ENCODE data around the gene IQSEC1. TPM values are rescaled to one million over a fixed set of nuclear protein-coding genes. Genes with fewer than 3 reads are reported as not detected.

The IQSEC1 gene
- total RNA-seq, 1 donor from 2014 or later, result 211 TPM

DNA sequence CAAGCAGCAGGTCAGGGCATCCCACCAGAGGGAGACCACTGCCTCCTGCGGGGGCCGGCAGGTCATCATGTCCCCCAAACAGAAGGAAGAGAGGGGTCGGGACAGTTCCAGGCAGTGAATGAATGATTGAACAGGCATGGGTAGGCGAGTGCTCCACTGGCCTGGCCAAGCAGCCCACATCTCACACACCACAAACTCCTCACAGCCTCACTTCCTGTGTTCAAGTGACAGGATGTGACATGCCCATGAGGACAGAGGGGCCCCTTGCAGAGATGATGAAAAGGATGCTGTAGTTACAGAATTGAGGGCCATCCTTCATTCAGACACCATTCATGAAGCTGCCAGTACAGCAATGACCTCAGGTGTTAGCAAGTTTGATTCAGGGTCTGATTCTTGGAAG lies 3.7 kb downstream of the IQSEC1 start:
- no peaks in the 10 kb centered on the region for H3K36me3 Mint-ChIP-seq (ENCODE audit: unreplicated experiment)
- no peak overlapping the region for H3K27ac Mint-ChIP-seq (ENCODE audit: unreplicated experiment)
- H3K9me3 Mint-ChIP-seq (ENCODE audit: unreplicated experiment), result peaks cover 12% of the 10 kb centered on the region
- H3K4me1 Mint-ChIP-seq (ENCODE audit: low read depth, unreplicated experiment), result peaks cover 24% of the 10 kb centered on the region
- TF ChIP-seq CTCF (IDR thresholded peaks at IDR 0.05; ENCODE audit: partially characterized antibody, unreplicated experiment), result no peak
- H3K27me3 Mint-ChIP-seq (ENCODE audit: unreplicated experiment), result peaks cover 14% of the 10 kb centered on the region
- no peak for DNase-seq
- H3K4me3 Mint-ChIP-seq (ENCODE audit: unreplicated experiment), result no peak overlapping the region

DNA sequence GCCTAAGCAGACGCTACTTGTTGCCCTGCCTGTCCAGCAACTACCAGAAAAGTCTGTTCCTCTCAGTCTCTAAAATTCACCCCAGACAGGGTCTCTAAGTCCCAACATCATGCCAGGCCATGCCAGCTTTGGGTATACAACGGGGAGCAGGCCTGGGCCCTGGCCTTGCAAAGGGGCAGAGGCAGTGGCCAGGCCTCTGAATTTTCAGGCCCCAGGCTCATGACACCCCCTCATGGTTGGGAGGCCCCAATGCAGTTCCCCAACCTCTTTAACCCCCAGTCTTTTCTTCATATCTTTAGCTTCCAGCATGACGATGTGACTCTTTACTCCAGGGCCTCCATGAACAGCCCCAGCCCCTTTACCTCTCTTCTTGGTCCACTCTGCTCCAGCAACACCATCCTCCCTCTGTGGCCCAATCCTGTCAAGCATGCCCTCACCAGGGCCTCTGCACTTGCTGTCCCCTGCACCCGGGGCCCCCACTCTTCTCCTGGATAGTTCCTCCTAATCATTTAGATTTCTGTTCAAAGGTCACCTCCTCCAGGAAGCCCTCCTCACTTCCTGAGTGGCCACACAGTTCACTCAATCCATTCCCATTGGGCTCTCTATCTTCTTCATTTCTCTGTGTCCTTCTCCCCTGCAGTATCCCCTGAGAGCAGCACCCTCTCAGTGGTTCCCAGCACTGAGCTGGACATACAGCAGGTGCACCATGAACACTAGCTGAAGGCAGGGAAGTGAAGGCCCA lies 4.8 kb downstream of the IQSEC1 start:
- DNase-seq, result no peak
- Mint-ChIP-seq H3K36me3 (ENCODE audit: unreplicated experiment) (no peaks in the 10 kb centered on the region), H3K4me1 (ENCODE audit: low read depth, unreplicated experiment) (peaks cover 24% of the 10 kb centered on the region), H3K9me3 (ENCODE audit: unreplicated experiment) (peaks cover 17% of the 10 kb centered on the region), H3K27me3 (ENCODE audit: unreplicated experiment) (peaks cover 7% of the 10 kb centered on the region), H3K4me3 (ENCODE audit: unreplicated experiment) (no peak overlapping the region), H3K27ac (ENCODE audit: unreplicated experiment) (no peak overlapping the region)
- TF ChIP-seq CTCF (IDR thresholded peaks at IDR 0.05; ENCODE audit: partially characterized antibody, unreplicated experiment), result no peak

DNA sequence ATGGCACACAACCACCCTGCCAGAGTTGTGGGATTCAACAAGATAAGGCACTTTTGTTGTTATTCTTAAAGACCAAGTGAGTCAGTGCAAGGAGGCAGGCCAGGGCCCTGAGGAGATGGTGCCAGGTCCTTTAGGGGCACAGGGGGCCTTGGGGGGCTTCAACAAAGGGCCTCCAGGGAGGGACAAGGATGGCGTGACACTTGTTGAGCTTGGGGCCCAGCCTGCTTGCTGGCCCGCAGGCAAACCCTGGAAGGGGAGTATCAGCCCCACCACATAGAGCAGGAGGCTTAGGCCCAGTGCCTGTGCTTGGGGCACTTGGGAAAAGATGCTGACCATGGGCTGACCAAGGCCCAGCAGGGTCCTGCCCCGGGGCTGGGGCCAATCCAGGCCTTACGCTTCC lies 5.5 kb downstream of the IQSEC1 start:
- Mint-ChIP-seq H3K9me3 (ENCODE audit: unreplicated experiment) (peaks cover 17% of the 10 kb centered on the region), H3K27me3 (ENCODE audit: unreplicated experiment) (peaks cover 5% of the 10 kb centered on the region), H3K4me3 (ENCODE audit: unreplicated experiment) (no peak overlapping the region), H3K27ac (ENCODE audit: unreplicated experiment) (no peak overlapping the region), H3K4me1 (ENCODE audit: low read depth, unreplicated experiment) (peaks cover 24% of the 10 kb centered on the region), H3K36me3 (ENCODE audit: unreplicated experiment) (no peaks in the 10 kb centered on the region)
- no peak for DNase-seq
- TF ChIP-seq CTCF (IDR thresholded peaks at IDR 0.05; ENCODE audit: partially characterized antibody, unreplicated experiment), result no peak

DNA sequence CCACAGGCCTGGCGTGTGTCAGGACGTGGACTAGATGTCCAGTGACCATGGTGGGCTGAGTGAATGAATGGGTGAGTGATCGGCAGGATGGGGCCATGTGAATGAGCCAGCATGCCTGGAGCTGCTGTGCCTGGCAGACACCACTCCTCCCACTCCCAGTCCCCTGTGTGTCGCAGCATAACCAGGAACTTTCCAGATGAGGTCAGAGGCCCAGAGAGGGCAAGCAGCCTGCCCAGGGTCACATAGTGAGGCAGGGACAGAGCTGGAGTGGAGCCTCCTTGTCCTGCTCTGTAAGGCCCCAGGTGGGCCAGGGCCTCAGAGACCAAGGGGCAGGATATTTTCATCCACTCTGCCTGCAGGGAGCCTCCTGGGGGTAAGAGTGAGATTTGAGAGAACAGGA lies 6.4 kb downstream of the IQSEC1 start:
- no peak for TF ChIP-seq CTCF (IDR thresholded peaks at IDR 0.05; ENCODE audit: partially characterized antibody, unreplicated experiment)
- DNase-seq, result no peak
- H3K36me3 Mint-ChIP-seq (ENCODE audit: unreplicated experiment), result no peaks in the 10 kb centered on the region
- no peak overlapping the region for H3K4me3 Mint-ChIP-seq (ENCODE audit: unreplicated experiment)
- peaks cover 5% of the 10 kb centered on the region for H3K27me3 Mint-ChIP-seq (ENCODE audit: unreplicated experiment)
- no peak overlapping the region for H3K27ac Mint-ChIP-seq (ENCODE audit: unreplicated experiment)
- peaks cover 17% of the 10 kb centered on the region for H3K9me3 Mint-ChIP-seq (ENCODE audit: unreplicated experiment)
- peaks cover 24% of the 10 kb centered on the region for H3K4me1 Mint-ChIP-seq (ENCODE audit: low read depth, unreplicated experiment)

DNA sequence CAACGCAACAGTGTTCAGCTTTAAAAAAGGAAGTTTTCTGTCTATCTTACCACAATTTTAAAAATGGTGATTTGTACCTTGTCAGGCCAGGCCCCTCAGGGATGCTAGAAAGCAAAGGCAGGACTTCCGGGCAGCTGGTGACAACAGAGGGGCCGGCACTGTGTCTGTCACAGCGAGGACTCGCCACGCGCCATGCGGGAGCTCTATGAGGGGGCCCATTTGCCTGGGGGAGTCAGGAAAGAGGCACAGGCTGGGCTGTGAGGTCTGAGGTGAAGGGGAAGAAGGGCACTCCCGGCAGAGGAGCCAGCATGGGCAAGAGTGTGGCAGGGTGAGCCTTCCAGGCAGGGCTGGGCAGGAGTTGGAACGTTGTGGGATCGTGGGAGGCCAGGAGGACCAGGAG lies 7.0 kb downstream of the IQSEC1 start:
- H3K9me3 Mint-ChIP-seq (ENCODE audit: unreplicated experiment), result peaks cover 17% of the 10 kb centered on the region
- peaks cover 25% of the 10 kb centered on the region for H3K4me1 Mint-ChIP-seq (ENCODE audit: low read depth, unreplicated experiment)
- H3K36me3 Mint-ChIP-seq (ENCODE audit: unreplicated experiment), result no peaks in the 10 kb centered on the region
- peaks cover 5% of the 10 kb centered on the region for H3K27me3 Mint-ChIP-seq (ENCODE audit: unreplicated experiment)
- no peak for TF ChIP-seq CTCF (IDR thresholded peaks at IDR 0.05; ENCODE audit: partially characterized antibody, unreplicated experiment)
- no peak overlapping the region for H3K27ac Mint-ChIP-seq (ENCODE audit: unreplicated experiment)
- H3K4me3 Mint-ChIP-seq (ENCODE audit: unreplicated experiment), result no peak overlapping the region
- no peak for DNase-seq

Measured in glutamatergic neuron (in vitro differentiated cells).